OCI-LY1 (cell line): Measurements from ENCODE around the gene CACNA1C.

Experiments
- H2AFZ ChIP-seq: fragments of 200-600 bp; sonication (generic), shearing (Covaris generic); 2 replicates; pipeline ENCODE4 v1.6.0; 2014; ENCODE audit warnings: antibody characterized with exemption, mild to moderate bottlenecking, low read length
- H3F3A ChIP-seq: fragments of 200-600 bp; sonication (generic), shearing (Covaris generic); 2 replicates; pipeline ENCODE4 v1.6.0; 2014; ENCODE audit warnings: mild to moderate bottlenecking, antibody characterized with exemption, low read length, moderate library complexity; ENCODE audit not compliant: insufficient read depth
- H3K27ac ChIP-seq: fragments of 200-600 bp; sonication (generic); 2 replicates; pipeline ENCODE4 v1.5.1; 2014; ENCODE audit warnings: low read length, mixed run types, mild to moderate bottlenecking, low read depth; ENCODE audit not compliant: poor library complexity, severe bottlenecking
- H3K27me3 ChIP-seq: fragments of 200-600 bp; sonication (generic); 2 replicates; pipeline ENCODE4 v1.6.0; 2014; ENCODE audit warnings: antibody characterized with exemption, mild to moderate bottlenecking, low read length, moderate library complexity; ENCODE audit not compliant: insufficient read depth
- H3K36me3 ChIP-seq: fragments of 200-600 bp; sonication (generic); 2 replicates; pipeline ENCODE4 v1.6.1; 2014; ENCODE audit warnings: mild to moderate bottlenecking, antibody characterized with exemption, low read length, moderate library complexity, mixed read lengths; ENCODE audit not compliant: insufficient read depth
- H3K4me1 ChIP-seq: fragments of 200-600 bp; sonication (generic); 2 replicates; pipeline ENCODE4 v1.5.1; 2014; ENCODE audit warnings: mild to moderate bottlenecking, low read length, moderate library complexity; ENCODE audit not compliant: insufficient read depth, severe bottlenecking
- H3K4me2 ChIP-seq: fragments of 200-600 bp; sonication (generic), shearing (Covaris generic); 2 replicates; pipeline ENCODE4 v1.6.1; 2014; ENCODE audit warnings: low read length
- H3K4me3 ChIP-seq: fragments of 200-600 bp; sonication (generic); 2 replicates; pipeline ENCODE4 v1.5.1; 2014; ENCODE audit warnings: low read length, low read depth, mild to moderate bottlenecking, mixed read lengths; ENCODE audit not compliant: poor library complexity, severe bottlenecking
- H3K79me2 ChIP-seq: fragments of 200-600 bp; shearing (Covaris generic); 2 replicates; pipeline ENCODE4 v1.6.1; 2016; ENCODE audit warnings: mixed run types, low read length, mixed read lengths; ENCODE audit not compliant: insufficient read depth
- H3K9ac ChIP-seq: fragments of 200-600 bp; sonication (generic), shearing (Covaris generic); 2 replicates; pipeline ENCODE4 v1.6.1; 2014; ENCODE audit warnings: mild to moderate bottlenecking, low read length, mixed read lengths
- H3K9me2 ChIP-seq: fragments of 200-600 bp; sonication (generic), shearing (Covaris generic); 2 replicates; pipeline ENCODE4 v1.6.1; 2014; ENCODE audit warnings: low read depth, mild to moderate bottlenecking, low read length, mixed read lengths
- H3K9me3 ChIP-seq: fragments of 200-600 bp; shearing (Covaris generic); 2 replicates; pipeline ENCODE4 v1.6.1; 2014; ENCODE audit warnings: low read length, mixed read lengths
- H4K20me1 ChIP-seq: fragments of 200-600 bp; sonication (generic), shearing (Covaris generic); 2 replicates; pipeline ENCODE4 v1.6.0; 2016; ENCODE audit warnings: mild to moderate bottlenecking, low read length; ENCODE audit not compliant: insufficient read depth
- EZH2 ChIP-seq: fragments of 200-600 bp; sonication (generic), shearing (Covaris generic); IDR thresholded peaks from 2 replicates; pipeline ENCODE4 v1.8.0; 2017; ENCODE audit warnings: borderline replicate concordance, mixed run types, mild to moderate bottlenecking, antibody characterized with exemption, low read length, moderate library complexity, mixed read lengths
- TF ChIP-seq, protein P1 (sequence below): fragments of 200-600 bp; sonication (generic), shearing (Covaris generic); IDR thresholded peaks from 2 replicates; pipeline ENCODE4 v1.5.1; 2017; ENCODE audit warnings: mild to moderate bottlenecking, antibody characterized with exemption, low read length, moderate library complexity, mixed read lengths

The CACNA1C gene

DNA sequence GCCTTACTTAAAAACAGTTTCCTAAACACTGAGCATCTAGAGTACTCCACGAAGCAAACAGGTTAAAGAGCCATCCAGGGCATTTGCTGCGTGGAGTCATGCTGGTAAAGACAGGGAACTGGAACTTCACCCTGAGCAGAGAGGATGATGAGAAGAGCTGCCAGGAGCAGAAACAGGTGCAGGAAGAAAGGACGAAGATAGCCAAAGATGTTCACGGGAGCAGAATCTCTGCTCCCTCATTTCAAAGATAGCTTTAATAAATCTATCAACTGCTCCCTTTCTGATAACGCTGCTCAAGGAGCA lies 461.2 kb downstream of the CACNA1C start:
- Histone ChIP-seq H4K20me1 (no peaks in the 10 kb centered on the region), H3K4me2 (no peak overlapping the region)

DNA sequence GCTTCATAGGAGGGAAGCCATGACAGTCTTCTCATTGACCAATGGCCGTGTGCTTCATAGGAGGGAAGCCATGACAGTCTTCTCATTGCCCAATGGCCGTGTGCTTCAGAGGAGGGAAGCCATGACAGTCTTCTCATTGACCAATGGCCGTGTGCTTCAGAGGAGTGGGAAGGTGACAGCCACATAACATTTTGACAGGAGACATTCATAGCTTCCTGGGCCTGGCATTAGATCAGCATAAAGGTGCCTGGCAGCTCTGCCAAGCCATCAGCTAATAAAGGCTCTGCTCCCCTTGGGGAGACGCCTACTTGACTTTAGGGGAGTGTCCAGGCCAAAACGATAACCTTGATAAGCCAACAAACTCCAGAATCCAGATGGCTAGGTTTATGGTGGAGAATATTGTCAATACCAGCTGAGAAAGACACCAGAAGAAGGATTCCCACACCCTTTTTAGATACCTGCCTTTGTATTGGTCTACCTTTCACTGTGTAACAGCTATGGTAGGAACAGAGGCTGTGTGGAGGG lies 468.0 kb downstream of the CACNA1C start:
- TF ChIP-seq, protein P1, sequence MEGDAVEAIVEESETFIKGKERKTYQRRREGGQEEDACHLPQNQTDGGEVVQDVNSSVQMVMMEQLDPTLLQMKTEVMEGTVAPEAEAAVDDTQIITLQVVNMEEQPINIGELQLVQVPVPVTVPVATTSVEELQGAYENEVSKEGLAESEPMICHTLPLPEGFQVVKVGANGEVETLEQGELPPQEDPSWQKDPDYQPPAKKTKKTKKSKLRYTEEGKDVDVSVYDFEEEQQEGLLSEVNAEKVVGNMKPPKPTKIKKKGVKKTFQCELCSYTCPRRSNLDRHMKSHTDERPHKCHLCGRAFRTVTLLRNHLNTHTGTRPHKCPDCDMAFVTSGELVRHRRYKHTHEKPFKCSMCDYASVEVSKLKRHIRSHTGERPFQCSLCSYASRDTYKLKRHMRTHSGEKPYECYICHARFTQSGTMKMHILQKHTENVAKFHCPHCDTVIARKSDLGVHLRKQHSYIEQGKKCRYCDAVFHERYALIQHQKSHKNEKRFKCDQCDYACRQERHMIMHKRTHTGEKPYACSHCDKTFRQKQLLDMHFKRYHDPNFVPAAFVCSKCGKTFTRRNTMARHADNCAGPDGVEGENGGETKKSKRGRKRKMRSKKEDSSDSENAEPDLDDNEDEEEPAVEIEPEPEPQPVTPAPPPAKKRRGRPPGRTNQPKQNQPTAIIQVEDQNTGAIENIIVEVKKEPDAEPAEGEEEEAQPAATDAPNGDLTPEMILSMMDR: no peak
- TF ChIP-seq EZH2: no peak
- no peak overlapping the region for H3K4me2 ChIP-seq
- no peaks in the 10 kb centered on the region for H3K9me3 ChIP-seq
- no peaks in the 10 kb centered on the region for H3K79me2 ChIP-seq
- no peaks in the 10 kb centered on the region for H3F3A ChIP-seq
- H3K4me3 ChIP-seq: no peak overlapping the region
- H2AFZ ChIP-seq: no peak overlapping the region
- no peaks in the 10 kb centered on the region for H3K36me3 ChIP-seq
- no peaks in the 10 kb centered on the region for H4K20me1 ChIP-seq
- H3K27ac ChIP-seq: no peak overlapping the region
- no peaks in the 10 kb centered on the region for H3K9me2 ChIP-seq
- H3K9ac ChIP-seq: no peak overlapping the region
- H3K4me1 ChIP-seq: no peaks in the 10 kb centered on the region
- H3K27me3 ChIP-seq: peaks cover 6% of the 10 kb centered on the region; the same call in 1 of the 2 replicates

More for the DNA sequence above, 461.2 kb downstream of the CACNA1C start:
- Histone ChIP-seq H3K36me3 (no peaks in the 10 kb centered on the region), H3K9ac (no peak overlapping the region), H3K4me1 (no peaks in the 10 kb centered on the region), H3K27ac (no peak overlapping the region), H3K4me3 (no peak overlapping the region), H3K79me2 (no peaks in the 10 kb centered on the region), H3F3A (no peaks in the 10 kb centered on the region), H3K27me3 (no peaks in the 10 kb centered on the region), H3K9me3 (no peaks in the 10 kb centered on the region), H2AFZ (no peak overlapping the region), H3K9me2 (no peaks in the 10 kb centered on the region)
- no peak for TF ChIP-seq EZH2
- TF ChIP-seq, protein P1: no peak

DNA sequence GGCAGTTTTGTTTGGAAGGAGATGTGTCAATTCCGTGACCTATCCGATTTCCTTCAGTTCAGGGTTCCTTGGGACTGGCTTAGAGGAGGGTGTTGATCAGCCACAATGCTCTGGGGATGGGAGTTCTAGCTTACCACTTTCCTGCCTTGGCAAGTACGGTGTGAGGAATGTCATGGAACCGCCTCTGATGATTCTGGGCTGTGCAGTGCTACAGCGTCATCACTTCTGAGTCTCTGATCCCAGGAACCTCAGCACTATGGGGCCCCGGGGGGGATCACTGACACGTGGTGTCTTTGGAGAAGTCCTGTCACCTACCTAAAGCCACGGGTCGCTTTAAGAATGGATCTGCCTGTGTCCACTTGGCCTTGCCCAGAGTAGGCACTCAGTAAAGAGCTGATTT lies 470.5 kb downstream of the CACNA1C start:
- Histone ChIP-seq H3K27ac (no peak overlapping the region), H2AFZ (no peak overlapping the region), H3K4me2 (no peak overlapping the region), H3K36me3 (no peaks in the 10 kb centered on the region), H3K9me2 (no peaks in the 10 kb centered on the region), H3K79me2 (no peaks in the 10 kb centered on the region), H3F3A (no peaks in the 10 kb centered on the region), H4K20me1 (no peaks in the 10 kb centered on the region), H3K4me1 (no peaks in the 10 kb centered on the region), H3K27me3 (peaks cover 6% of the 10 kb centered on the region; the same call in 1 of the 2 replicates), H3K9ac (no peak overlapping the region), H3K9me3 (no peaks in the 10 kb centered on the region), H3K4me3 (no peak overlapping the region)
- TF ChIP-seq, protein P1: no peak
- TF ChIP-seq EZH2: no peak
